Uterus (tissue), 4 donors: ENCODE data around the gene GBX1. TPM values are rescaled to one million over a fixed set of nuclear protein-coding genes. Genes with fewer than 3 reads are reported as not detected.

Experiments
- DNase-seq, 2 donors: peaks; one replicate each; pipeline ENCODE4 v3.0.0-alpha.2; 2019 to 2020
- H3K27ac ChIP-seq, 2 donors: fragments of 200-600 bp; sonication (generic); 1 replicate in 1 of 2; 2 replicates in 1 of 2; pipeline ENCODE4 v1.5.1; 2016 to 2018
- H3K27me3 ChIP-seq, 2 donors: fragments of 200-600 bp; sonication (generic); one replicate each; pipeline ENCODE4 v1.5.1; 2018 to 2019; ENCODE audit warnings: control low read depth in 1 of 2
- H3K36me3 ChIP-seq, 2 donors: fragments of 200-600 bp; sonication (generic); one replicate each; pipeline ENCODE4 v1.5.1; 2019; ENCODE audit warnings: control low read depth in 1 of 2
- H3K4me1 ChIP-seq, 2 donors: fragments of 200-600 bp; sonication (generic); one replicate each; pipeline ENCODE4 v1.5.1; 2018 to 2019; ENCODE audit warnings: control low read depth in 1 of 2
- H3K4me3 ChIP-seq, 2 donors: fragments of 200-600 bp; sonication (generic); 1 replicate in 1 of 2; 2 replicates in 1 of 2; pipeline ENCODE4 v1.5.1; 2018 to 2019; ENCODE audit warnings: mild to moderate bottlenecking in 1 of 2
- H3K9me3 ChIP-seq, 2 donors: fragments of 200-600 bp; sonication (generic); one replicate each; pipeline ENCODE4 v1.5.1; 2019; ENCODE audit warnings: control low read depth in 1 of 2
- CTCF ChIP-seq, 4 experiments: fragments of 200-600 bp in 2 of 4; fragments of 450-650 bp in 2 of 4; sonication (generic) in 2 of 4; IDR thresholded peaks; one replicate each; pipeline ENCODE4 v1.5.1; 2016 to 2019; ENCODE audit warnings: antibody characterized with exemption in 4 of 4, mild to moderate bottlenecking in 2 of 4, moderate library complexity in 1 of 4
- POLR2A ChIP-seq, 2 donors: fragments of 450-650 bp; IDR thresholded peaks; one replicate each; pipeline ENCODE4 v1.6.1; 2016; ENCODE audit warnings: antibody characterized with exemption in 2 of 2, mild to moderate bottlenecking in 1 of 2, moderate library complexity in 1 of 2
- intact Hi-C: fragments of 100-400 bp; cut with DNase I; formaldehyde crosslinking; loops from one replicate; pipeline ENCODE4 v1.15.1; 2023; ENCODE audit warnings: low total_unique reads
- total RNA-seq, 4 donors: library from RNA; depleted of rRNA in 3 of 4; stranded (reverse); fragments of >200 nt in 3 of 4; gene quantifications; one replicate each; pipeline versions ENCODE4 v1.1.0 to v1.2.4, GENCODE V29; 2014 to 2023
- donor health status: DM: yes; HTN: yes; CAD: no.

Gene GBX1
- total RNA-seq, 4 donors from 2014 or later, result 0.41 TPM; not detected in 3

GRCh38 chr7:151124481-151124880, 43.0 kb downstream of the GBX1 start:
- H3K27me3 ChIP-seq, result no peaks in the 10 kb centered on the region
- no peaks in the 10 kb centered on the region for H3K36me3 ChIP-seq
- intact Hi-C loops, result no loop called here
- H3K4me1 ChIP-seq, result peaks cover 0 to 10% of the 10 kb centered on the region in 2 donors
- DNase-seq, result no peak
- H3K9me3 ChIP-seq, result no peaks in the 10 kb centered on the region
- TF ChIP-seq CTCF (IDR thresholded peaks at IDR 0.05), result no peak
- TF ChIP-seq POLR2A (IDR thresholded peaks at IDR 0.05), result no peak
- no peak overlapping the region for H3K27ac ChIP-seq
- no peak overlapping the region for H3K4me3 ChIP-seq

GRCh38 chr7:151123822-151124464, 43.6 kb downstream of the GBX1 start:
- Histone ChIP-seq H3K36me3 (no peaks in the 10 kb centered on the region), H3K27ac (no peak overlapping the region), H3K9me3 (no peaks in the 10 kb centered on the region), H3K27me3 (no peaks in the 10 kb centered on the region), H3K4me3 (no peak overlapping the region), H3K4me1 (peaks cover 0 to 10% of the 10 kb centered on the region in 2 donors)
- intact Hi-C loops, result no loop called here
- DNase-seq, result peak; percentile 84
- TF ChIP-seq CTCF (IDR thresholded peaks at IDR 0.05) (peak; percentile 92 to 98 (median 94)), POLR2A (IDR thresholded peaks at IDR 0.05) (no peak)

- Histone ChIP-seq H3K9me3 (no peaks in the 10 kb centered on the region), H3K4me3 (no peak overlapping the region), H3K27me3 (no peaks in the 10 kb centered on the region), H3K4me1 (peaks cover 0 to 10% of the 10 kb centered on the region in 2 donors), H3K27ac (no peak overlapping the region), H3K36me3 (no peaks in the 10 kb centered on the region)
- no peak for DNase-seq
- intact Hi-C loops, result no loop called here
- TF ChIP-seq CTCF (IDR thresholded peaks at IDR 0.05), result no peak
- TF ChIP-seq POLR2A (IDR thresholded peaks at IDR 0.05), result no peak
Measured at GRCh38 chr7:151123158-151123821, 44.2 kb downstream of the GBX1 start.

GRCh38 chr7:151122796-151123157, 44.7 kb downstream of the GBX1 start:
- Histone ChIP-seq H3K27me3 (no peaks in the 10 kb centered on the region), H3K4me1 (peaks cover 0 to 10% of the 10 kb centered on the region in 2 donors), H3K9me3 (no peaks in the 10 kb centered on the region), H3K27ac (no peak overlapping the region), H3K4me3 (no peak overlapping the region), H3K36me3 (no peaks in the 10 kb centered on the region)
- TF ChIP-seq POLR2A (IDR thresholded peaks at IDR 0.05) (no peak), CTCF (IDR thresholded peaks at IDR 0.05) (no peak)
- intact Hi-C loops, result no loop called here
- no peak for DNase-seq

- Histone ChIP-seq H3K4me3 (no peak overlapping the region), H3K4me1 (peaks cover 0 to 10% of the 10 kb centered on the region in 2 donors), H3K36me3 (no peaks in the 10 kb centered on the region), H3K27ac (no peak overlapping the region), H3K9me3 (no peaks in the 10 kb centered on the region), H3K27me3 (no peaks in the 10 kb centered on the region)
- TF ChIP-seq CTCF (IDR thresholded peaks at IDR 0.05) (no peak), POLR2A (IDR thresholded peaks at IDR 0.05) (no peak)
- no peak for DNase-seq
- intact Hi-C loops, result no loop called here
Measured at GRCh38 chr7:151122276-151122675, 45.2 kb downstream of the GBX1 start.
